Superior temporal gyrus (tissue), 1 donor: ENCODE data around the gene SYCN.

Experiments used
- DNase-seq: peaks from one replicate; pipeline ENCODE4 v3.0.0-alpha.2; 2016; ENCODE audit errors: extremely low spot score

The SYCN gene

GRCh38 chr19:39194832-39195542 lies 9.1 kb downstream of the SYCN start:
- DNase-seq: no peak

GRCh38 chr19:39193803-39194202 lies 10.3 kb downstream of the SYCN start:
- DNase-seq: no peak

GRCh38 chr19:39192846-39193245 lies 11.2 kb downstream of the SYCN start:
- no peak for DNase-seq

- no peak for DNase-seq
Measured at GRCh38 chr19:39190768-39191167, 13.3 kb downstream of the SYCN start.

- no peak for DNase-seq
Measured at GRCh38 chr19:39188960-39189359, 15.1 kb downstream of the SYCN start.

- no peak for DNase-seq
Measured at GRCh38 chr19:39187552-39187943, 16.5 kb downstream of the SYCN start.

GRCh38 chr19:39186391-39186790 lies 17.7 kb downstream of the SYCN start:
- no peak for DNase-seq

- DNase-seq: no peak
Measured at GRCh38 chr19:39183104-39183503, 21.0 kb downstream of the SYCN start.

- no peak for DNase-seq
Measured at GRCh38 chr19:39182174-39182505, 21.9 kb downstream of the SYCN start.

GRCh38 chr19:39181500-39182173 lies 22.4 kb downstream of the SYCN start:
- no peak for DNase-seq

- no peak for DNase-seq
Measured at GRCh38 chr19:39180749-39181148, 23.3 kb downstream of the SYCN start.

- DNase-seq: no peak
Measured at GRCh38 chr19:39179754-39180153, 24.3 kb downstream of the SYCN start.

GRCh38 chr19:39178296-39179006 lies 25.6 kb downstream of the SYCN start:
- no peak for DNase-seq

GRCh38 chr19:39177736-39178135 lies 26.3 kb downstream of the SYCN start:
- DNase-seq: no peak

GRCh38 chr19:39177110-39177699 lies 26.9 kb downstream of the SYCN start:
- no peak for DNase-seq

GRCh38 chr19:39175564-39175963 lies 28.5 kb downstream of the SYCN start:
- DNase-seq: no peak

- no peak for DNase-seq
Measured at GRCh38 chr19:39174558-39175544, 29.2 kb downstream of the SYCN start.

- no peak for DNase-seq
Measured at GRCh38 chr19:39174142-39174541, 29.9 kb downstream of the SYCN start.

GRCh38 chr19:39173502-39173991 lies 30.5 kb downstream of the SYCN start:
- no peak for DNase-seq

- DNase-seq: no peak
Measured at GRCh38 chr19:39172700-39173501, 31.2 kb downstream of the SYCN start.
